HEK293 (cell line): ENCODE results near the gene TCF7L2.

Experiments
- CTCF ChIA-PET: fragments of 350-600 bp; formaldehyde crosslinking; extraction: SDS; loops from one replicate; lab custom pipeline; 2021; ENCODE audit warnings: antibody characterized with exemption; lab: Yijun Ruan, JAX
- POLR2A ChIA-PET: fragments of 300-600 bp; formaldehyde crosslinking; extraction: SDS; loops from one replicate; lab custom pipeline; 2020; ENCODE audit warnings: antibody characterized with exemption, inconsistent platforms; lab: Yijun Ruan, JAX
- H3K27ac ChIP-seq: fragments of 200-500 bp; sonication (Bioruptor generic); 2 replicates; pipeline ENCODE4 v1.5.1; 2014; ENCODE audit warnings: low read depth, low read length, control low read depth, inconsistent platforms; ENCODE audit errors: extremely low read depth
- H3K36me3 ChIP-seq, 2 experiments: fragments of 200-500 bp in 1 of 2; sonication (Bioruptor generic) in 1 of 2; 1 replicate in 1 of 2; 2 replicates in 1 of 2; pipeline ENCODE4 v1.5.1; 2014 to 2017; ENCODE audit warnings: inconsistent platforms in 2 of 2, low read length in 2 of 2; ENCODE audit not compliant: control insufficient read depth in 2 of 2, insufficient read depth in 1 of 2
- H3K4me1 ChIP-seq: fragments of 200-500 bp; sonication (Bioruptor generic); 2 replicates; pipeline ENCODE4 v1.5.1; 2014; ENCODE audit warnings: mild to moderate bottlenecking, low read length, inconsistent platforms; ENCODE audit not compliant: control insufficient read depth, insufficient read depth
- H3K4me3 ChIP-seq: 2 replicates; pipeline ENCODE4 v1.5.1; 2011; ENCODE audit warnings: low read depth, mild to moderate bottlenecking, control low read depth, low read length, moderate library complexity
- H3K9me3 ChIP-seq: fragments of 200-500 bp; sonication (Bioruptor generic); 2 replicates; pipeline ENCODE4 v1.5.1; 2014; ENCODE audit warnings: low read depth, low read length, inconsistent platforms; ENCODE audit not compliant: control insufficient read depth, insufficient read depth
- KLF16 ChIP-seq: fragments of 450-650 bp; formaldehyde crosslinking; IDR thresholded peaks from 2 replicates; pipeline ENCODE4 v1.5.1; 2017; ENCODE audit warnings: missing biosample characterization, missing genetic modification characterization
- KLF9 ChIP-seq: fragments of 450-650 bp; formaldehyde crosslinking; IDR thresholded peaks from 2 replicates; pipeline ENCODE4 v1.5.1; 2016; ENCODE audit warnings: missing biosample characterization, missing genetic modification characterization, low read depth
- MYNN ChIP-seq: fragments of 450-650 bp; formaldehyde crosslinking; IDR thresholded peaks from 2 replicates; pipeline ENCODE4 v1.5.1; 2016; ENCODE audit warnings: missing biosample characterization, missing genetic modification characterization, borderline replicate concordance
- SCRT2 ChIP-seq: fragments of 450-650 bp; formaldehyde crosslinking; IDR thresholded peaks from 2 replicates; pipeline ENCODE4 v1.5.1; 2016; ENCODE audit warnings: missing biosample characterization, missing genetic modification characterization
- ZNF121 ChIP-seq: fragments of 450-650 bp; formaldehyde crosslinking; IDR thresholded peaks from 2 replicates; pipeline ENCODE4 v1.5.1; 2016; ENCODE audit warnings: missing biosample characterization, missing genetic modification characterization
- ZNF16 ChIP-seq: fragments of 450-650 bp; formaldehyde crosslinking; IDR thresholded peaks from 2 replicates; pipeline ENCODE4 v1.5.1; 2016; ENCODE audit warnings: low read depth, missing biosample characterization, missing genetic modification characterization
- ZNF23 ChIP-seq: fragments of 450-650 bp; formaldehyde crosslinking; IDR thresholded peaks from 2 replicates; pipeline ENCODE4 v1.5.1; 2016; ENCODE audit warnings: missing biosample characterization, missing genetic modification characterization, borderline replicate concordance
- ZNF37A ChIP-seq: fragments of 450-650 bp; IDR thresholded peaks from 2 replicates; pipeline ENCODE4 v1.5.1; 2018; ENCODE audit warnings: missing biosample characterization, missing genetic modification characterization
- ZNF433 ChIP-seq: fragments of 450-650 bp; formaldehyde crosslinking; IDR thresholded peaks from 2 replicates; pipeline ENCODE4 v1.5.1; 2016; ENCODE audit warnings: missing biosample characterization, missing genetic modification characterization, low read depth
- ZNF510 ChIP-seq: fragments of 450-650 bp; formaldehyde crosslinking; IDR thresholded peaks from 2 replicates; pipeline ENCODE4 v1.5.1; 2018; ENCODE audit warnings: mild to moderate bottlenecking, missing genetic modification characterization, missing biosample characterization; ENCODE audit not compliant: insufficient replicate concordance
- ZNF791 ChIP-seq: fragments of 450-650 bp; formaldehyde crosslinking; IDR thresholded peaks from 2 replicates; pipeline ENCODE4 v1.5.1; 2016; ENCODE audit warnings: missing biosample characterization, missing genetic modification characterization
- ZNF837 ChIP-seq: fragments of 450-650 bp; formaldehyde crosslinking; IDR thresholded peaks from 2 replicates; pipeline ENCODE4 v1.5.1; 2016; ENCODE audit warnings: missing biosample characterization, missing genetic modification characterization
- TF ChIP-seq, protein P1 (sequence below): fragments of 450-650 bp; formaldehyde crosslinking; optimal IDR thresholded peaks from 2 replicates; pipeline ENCODE3; 2016; ENCODE audit warnings: missing biosample characterization, mild to moderate bottlenecking, missing genetic modification characterization
- TF ChIP-seq, protein P2 (sequence below): fragments of 450-650 bp; formaldehyde crosslinking; IDR thresholded peaks from 2 replicates; pipeline ENCODE4 v1.5.1; 2017; ENCODE audit warnings: missing biosample characterization, mild to moderate bottlenecking, missing genetic modification characterization, moderate library complexity
- TF ChIP-seq, protein P3 (sequence below): fragments of 450-650 bp; formaldehyde crosslinking; IDR thresholded peaks from 2 replicates; pipeline ENCODE4 v1.5.1; 2016; ENCODE audit warnings: missing biosample characterization, missing genetic modification characterization

Gene TCF7L2

DNA sequence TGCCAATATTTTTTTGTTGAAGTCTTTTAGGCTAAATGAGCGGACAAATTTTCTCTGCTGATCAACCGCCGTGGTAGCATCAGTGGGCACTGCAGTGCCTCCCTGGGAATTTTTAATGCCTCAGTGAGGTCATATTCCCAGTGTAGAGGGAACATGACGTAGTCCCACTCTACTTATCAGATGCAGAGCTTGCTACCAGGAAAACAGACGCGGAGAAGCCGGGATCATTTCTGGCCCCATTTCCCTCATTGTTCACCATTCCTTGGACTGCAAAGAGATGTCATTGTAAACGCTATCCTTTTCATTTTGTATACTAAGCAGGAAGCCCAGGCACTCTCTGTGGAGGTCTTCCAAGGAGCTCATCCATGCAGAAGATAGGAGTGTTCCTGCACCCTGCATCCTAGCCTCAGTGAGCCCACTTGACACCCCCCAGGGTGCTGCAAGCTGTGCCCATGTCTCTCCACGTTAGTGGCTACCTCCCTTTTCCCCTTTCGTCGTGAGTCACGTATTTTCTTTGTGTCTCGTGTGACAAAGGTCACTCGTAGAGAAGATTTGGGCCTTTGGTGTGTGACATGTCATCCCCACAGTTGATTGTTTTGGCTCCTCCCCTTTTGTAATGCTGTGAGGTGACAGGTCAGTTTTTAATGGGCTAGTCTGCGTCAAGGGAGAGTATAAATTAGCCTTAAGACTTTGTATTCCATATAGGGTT, 145.5 kb downstream of the TCF7L2 start:
- Histone ChIP-seq H3K4me1 (peaks cover 27% of the 10 kb centered on the region), H3K27ac (no peak overlapping the region), H3K4me3 (no peak overlapping the region), H3K9me3 (no peaks in the 10 kb centered on the region), H3K36me3 (no peaks in the 10 kb centered on the region; a peak in 1 of 3 replicates)
- ChIA-PET CTCF (interaction anchor here (0.7 to 0.8 kb wide), 2 partner anchors 15 to 566 kb away, joined by 3 to 5 read pairs; no protein-coding TSS in a partner anchor), POLR2A (no interaction called here)
- no peak for TF ChIP-seq ZNF16 (tag by site-specific recombination)
- TF ChIP-seq ZNF433 (tag by site-specific recombination) = no peak
- TF ChIP-seq KLF9 (tag by site-specific recombination) = no peak
- TF ChIP-seq, protein P1, sequence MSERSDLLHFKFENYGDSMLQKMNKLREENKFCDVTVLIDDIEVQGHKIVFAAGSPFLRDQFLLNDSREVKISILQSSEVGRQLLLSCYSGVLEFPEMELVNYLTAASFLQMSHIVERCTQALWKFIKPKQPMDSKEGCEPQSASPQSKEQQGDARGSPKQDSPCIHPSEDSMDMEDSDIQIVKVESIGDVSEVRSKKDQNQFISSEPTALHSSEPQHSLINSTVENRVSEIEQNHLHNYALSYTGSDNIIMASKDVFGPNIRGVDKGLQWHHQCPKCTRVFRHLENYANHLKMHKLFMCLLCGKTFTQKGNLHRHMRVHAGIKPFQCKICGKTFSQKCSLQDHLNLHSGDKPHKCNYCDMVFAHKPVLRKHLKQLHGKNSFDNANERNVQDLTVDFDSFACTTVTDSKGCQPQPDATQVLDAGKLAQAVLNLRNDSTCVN (tag by site-specific recombination) = no peak
- no peak for TF ChIP-seq ZNF510
- TF ChIP-seq ZNF23 (tag by site-specific recombination) = no peak
- no peak for TF ChIP-seq KLF16 (tag by site-specific recombination)
- TF ChIP-seq ZNF121 = no peak
- TF ChIP-seq, protein P2, sequence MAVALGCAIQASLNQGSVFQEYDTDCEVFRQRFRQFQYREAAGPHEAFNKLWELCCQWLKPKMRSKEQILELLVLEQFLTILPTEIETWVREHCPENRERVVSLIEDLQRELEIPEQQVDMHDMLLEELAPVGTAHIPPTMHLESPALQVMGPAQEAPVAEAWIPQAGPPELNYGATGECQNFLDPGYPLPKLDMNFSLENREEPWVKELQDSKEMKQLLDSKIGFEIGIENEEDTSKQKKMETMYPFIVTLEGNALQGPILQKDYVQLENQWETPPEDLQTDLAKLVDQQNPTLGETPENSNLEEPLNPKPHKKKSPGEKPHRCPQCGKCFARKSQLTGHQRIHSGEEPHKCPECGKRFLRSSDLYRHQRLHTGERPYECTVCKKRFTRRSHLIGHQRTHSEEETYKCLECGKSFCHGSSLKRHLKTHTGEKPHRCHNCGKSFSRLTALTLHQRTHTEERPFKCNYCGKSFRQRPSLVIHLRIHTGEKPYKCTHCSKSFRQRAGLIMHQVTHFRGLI = no peak
- no peak for TF ChIP-seq MYNN (tag by site-specific recombination)

DNA sequence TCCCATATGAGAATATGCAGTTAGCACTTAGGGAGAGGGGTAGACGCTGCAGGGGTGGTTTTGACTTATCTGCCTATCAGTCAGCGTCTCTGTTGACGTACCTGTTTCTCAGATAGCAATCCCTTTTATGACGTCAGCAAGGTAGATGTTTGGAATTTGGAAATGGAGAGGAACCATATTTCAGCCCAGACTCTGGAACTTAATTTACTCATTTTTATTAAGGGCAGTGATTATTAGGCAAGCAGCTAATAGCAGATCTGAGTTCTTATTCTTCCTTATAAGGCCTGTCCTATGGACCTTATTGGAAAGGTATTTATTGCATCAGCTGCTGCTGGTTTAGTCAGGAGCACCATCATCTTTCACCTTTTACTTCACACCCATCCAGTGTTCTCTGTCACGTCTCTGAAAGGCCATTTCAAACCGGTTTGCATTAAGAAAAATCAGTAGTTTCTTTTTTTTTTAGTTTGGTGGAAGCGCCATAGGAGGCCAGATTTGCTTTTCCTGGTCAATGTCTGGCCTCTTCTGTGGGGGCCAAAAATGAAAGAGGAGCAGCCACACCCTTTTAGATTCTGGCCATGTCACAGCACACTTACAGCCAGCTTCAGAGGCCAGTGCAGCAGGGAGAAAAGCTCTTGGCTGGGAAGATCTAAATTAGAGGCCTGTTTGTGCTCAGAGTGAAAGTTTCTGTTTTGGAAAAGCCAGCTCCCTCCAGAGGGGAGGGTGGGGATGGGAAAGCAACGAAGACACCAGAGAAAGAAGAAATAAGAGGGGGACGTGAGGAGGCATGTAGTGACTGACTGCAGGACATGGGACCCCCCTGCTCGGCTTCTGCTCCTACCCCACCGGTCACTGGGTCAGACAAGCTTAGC, 146.3 kb downstream of the TCF7L2 start:
- H3K27ac ChIP-seq = no peak overlapping the region
- H3K9me3 ChIP-seq = no peaks in the 10 kb centered on the region
- H3K4me3 ChIP-seq = no peak overlapping the region
- ChIA-PET CTCF (interaction anchor here (0.7 kb wide), 1 partner anchor 14 kb away, joined by 5 read pairs; no protein-coding TSS in a partner anchor), POLR2A (interaction anchor here (0.5 kb wide), 1 partner anchor 65 kb away, joined by 9 read pairs; no protein-coding TSS in a partner anchor)
- no peaks in the 10 kb centered on the region; a peak in 1 of 3 replicates for H3K36me3 ChIP-seq
- peaks cover 27% of the 10 kb centered on the region for H3K4me1 ChIP-seq
- TF ChIP-seq SCRT2 (no peak), ZNF791 (tag by site-specific recombination) (no peak), ZNF837 (no peak), ZNF121 (no peak)

DNA sequence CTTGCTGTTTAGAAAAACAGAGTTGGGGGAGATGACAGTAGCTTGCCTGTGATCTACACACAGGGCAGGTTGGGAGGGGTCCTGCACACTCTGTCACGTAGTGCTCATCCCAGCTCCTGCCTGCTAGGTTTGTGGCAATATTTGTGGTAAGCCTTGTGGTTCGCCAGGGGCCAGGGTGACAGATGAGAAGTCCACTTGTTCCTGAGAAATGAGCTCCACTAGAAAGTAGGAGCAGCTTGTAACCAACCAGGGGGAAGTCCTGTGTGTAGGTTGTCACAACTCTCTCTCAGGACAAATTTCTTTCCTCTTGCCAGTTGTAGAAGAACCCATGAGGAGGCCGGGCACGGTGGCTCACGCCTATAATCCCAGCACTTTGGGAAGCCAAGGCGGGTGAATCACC, 147.0 kb downstream of the TCF7L2 start:
- ChIA-PET CTCF (interaction anchor here (0.6 kb wide), 1 partner anchor 21 kb away, joined by 5 read pairs; no protein-coding TSS in a partner anchor), POLR2A (interaction anchor here (0.5 to 0.6 kb wide), 2 partner anchors 66 to 1702 kb away, joined by 3 to 9 read pairs; no protein-coding TSS in a partner anchor)
- Histone ChIP-seq H3K9me3 (no peaks in the 10 kb centered on the region), H3K4me1 (peaks cover 27% of the 10 kb centered on the region), H3K4me3 (no peak overlapping the region), H3K27ac (no peak overlapping the region), H3K36me3 (no peaks in the 10 kb centered on the region; a peak in 1 of 3 replicates)
- TF ChIP-seq ZNF37A = no peak
- TF ChIP-seq, protein P3, sequence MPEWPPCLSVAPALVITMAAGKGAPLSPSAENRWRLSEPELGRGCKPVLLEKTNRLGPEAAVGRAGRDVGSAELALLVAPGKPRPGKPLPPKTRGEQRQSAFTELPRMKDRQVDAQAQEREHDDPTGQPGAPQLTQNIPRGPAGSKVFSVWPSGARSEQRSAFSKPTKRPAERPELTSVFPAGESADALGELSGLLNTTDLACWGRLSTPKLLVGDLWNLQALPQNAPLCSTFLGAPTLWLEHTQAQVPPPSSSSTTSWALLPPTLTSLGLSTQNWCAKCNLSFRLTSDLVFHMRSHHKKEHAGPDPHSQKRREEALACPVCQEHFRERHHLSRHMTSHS (tag by site-specific recombination) = no peak
